ENCODE data around the gene TGM1. TPM values are rescaled to one million over a fixed set of nuclear protein-coding genes. Genes with fewer than 3 reads are reported as not detected.
"Not testable (repeated sequence)": the region's sequence is repeated elsewhere in the genome, so short reads cannot be mapped to it uniquely, and the experiment has no call there.

The TGM1 gene
- total RNA-seq, 1 donor from 2014 or later, result 0.48 TPM

GRCh38 chr14:24216345-24216699 is 46.7 kb downstream of the TGM1 start:
- intact Hi-C loops (cut with DNase I), result no loop called here
- no peak for DNase-seq (ENCODE audit: low spot score)

GRCh38 chr14:24215495-24216344 is 47.3 kb downstream of the TGM1 start, which contains the start of gene MDP1:
MDP1 (minus strand) TSS chr14:24216066; CDS start chr14:24215955, 111 bp downstream.
- DNase-seq (ENCODE audit: low spot score), result peak; percentile 93
- intact Hi-C loops (cut with DNase I), result loop anchor here (2.0 kb wide), 1 partner anchor 25 kb away; no protein-coding TSS in a partner anchor

GRCh38 chr14:24213866-24214662 is 48.9 kb downstream of the TGM1 start:
- DNase-seq (ENCODE audit: low spot score), result no peak
- intact Hi-C loops (cut with DNase I), result loop anchor here (2.0 kb wide), 2 partner anchors 19 to 27 kb away; partner anchors contain the start of gene TM9SF1

DNA sequence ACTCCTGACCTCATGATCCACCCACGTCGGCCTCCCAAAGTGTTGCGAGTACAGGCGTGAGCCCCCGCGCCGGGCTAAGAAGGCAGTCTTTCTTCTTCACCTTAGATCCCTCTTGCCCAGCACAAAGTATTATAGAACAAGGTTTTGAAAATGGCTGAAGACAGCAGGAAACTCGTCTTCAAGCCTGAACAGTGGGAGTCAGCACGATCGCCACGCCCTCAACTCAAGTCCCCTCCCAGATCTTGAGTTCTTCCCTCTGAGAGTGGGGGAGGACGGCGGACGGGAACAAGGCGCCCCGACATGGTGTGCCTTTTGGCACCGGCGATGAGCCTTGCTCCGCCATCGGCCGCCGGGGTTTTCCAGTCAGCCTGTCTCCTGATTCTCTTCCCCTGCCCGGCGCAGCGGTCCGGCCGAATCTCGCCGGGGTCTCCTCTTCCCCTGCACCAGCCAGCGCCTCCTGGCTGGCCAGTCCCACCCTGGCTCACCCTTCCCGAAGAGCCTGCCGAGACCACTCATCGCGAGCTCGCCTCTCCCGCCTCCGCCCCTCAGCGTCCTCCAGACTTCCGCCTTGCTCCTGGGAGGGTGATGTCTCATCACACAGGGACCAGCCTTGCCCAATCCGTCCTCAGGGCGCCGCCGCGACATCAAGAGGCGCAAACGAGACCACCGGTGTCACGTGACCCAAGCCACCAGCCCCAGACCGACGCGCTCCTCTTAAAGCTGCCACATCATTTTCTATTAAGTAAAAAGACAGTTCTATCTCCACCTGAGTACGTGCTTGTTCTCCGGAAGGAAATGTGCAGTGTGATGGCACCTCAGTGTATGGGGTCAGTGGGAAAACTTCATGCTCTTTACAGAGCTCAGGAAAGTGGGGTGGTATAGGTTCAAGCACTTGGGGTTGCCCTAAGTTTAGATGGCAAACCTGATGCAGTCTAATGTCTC is 49.8 kb downstream of the TGM1 start, which contains the start of gene CHMP4A:
CHMP4A (minus strand) TSS at position 565 of the 942 bp plus-strand sequence; CDS start at position 516, 49 bp downstream.
- intact Hi-C loops (cut with DNase I), result loop anchor here (2.0 kb wide), 1 partner anchor 18 kb away; the partner anchor contains the start of gene TM9SF1

DNA sequence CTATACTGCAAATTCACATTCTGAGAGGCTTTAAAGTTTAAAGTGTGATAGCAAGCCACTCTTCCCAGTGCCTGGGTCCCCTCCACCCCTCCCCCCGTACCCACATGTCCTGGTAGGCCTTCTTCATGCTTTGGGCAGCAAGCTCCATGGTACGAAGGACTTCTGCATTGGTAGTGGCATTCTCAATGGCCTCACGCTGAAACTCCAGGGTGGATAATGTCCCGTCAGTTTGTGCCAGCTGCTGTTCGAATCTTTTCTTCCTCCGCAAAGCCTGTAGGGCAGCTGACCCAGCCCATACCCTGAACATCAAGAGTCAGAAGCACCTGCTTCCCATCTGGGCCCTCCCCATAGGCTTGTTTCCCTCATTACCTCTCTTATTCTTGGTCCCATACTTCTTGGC is 51.7 kb downstream of the TGM1 start:
- DNase-seq (ENCODE audit: low spot score), result no peak
- intact Hi-C loops (cut with DNase I), result no loop called here

More for the DNA sequence above, 49.8 kb downstream of the TGM1 start, which contains the start of gene CHMP4A:
- peak; percentile 96 for DNase-seq (ENCODE audit: low spot score)

GRCh38 chr14:24207625-24208024 is 55.4 kb downstream of the TGM1 start:
- no peak for DNase-seq (ENCODE audit: low spot score)
- intact Hi-C loops (cut with DNase I), result no loop called here

GRCh38 chr14:24207104-24207551 is 55.8 kb downstream of the TGM1 start:
- DNase-seq (ENCODE audit: low spot score), result no peak
- intact Hi-C loops (cut with DNase I), result no loop called here

- no peak for DNase-seq (ENCODE audit: low spot score)
- intact Hi-C loops (cut with DNase I), result no loop called here
Observed at GRCh38 chr14:24206260-24207103, 56.5 kb downstream of the TGM1 start.

DNA sequence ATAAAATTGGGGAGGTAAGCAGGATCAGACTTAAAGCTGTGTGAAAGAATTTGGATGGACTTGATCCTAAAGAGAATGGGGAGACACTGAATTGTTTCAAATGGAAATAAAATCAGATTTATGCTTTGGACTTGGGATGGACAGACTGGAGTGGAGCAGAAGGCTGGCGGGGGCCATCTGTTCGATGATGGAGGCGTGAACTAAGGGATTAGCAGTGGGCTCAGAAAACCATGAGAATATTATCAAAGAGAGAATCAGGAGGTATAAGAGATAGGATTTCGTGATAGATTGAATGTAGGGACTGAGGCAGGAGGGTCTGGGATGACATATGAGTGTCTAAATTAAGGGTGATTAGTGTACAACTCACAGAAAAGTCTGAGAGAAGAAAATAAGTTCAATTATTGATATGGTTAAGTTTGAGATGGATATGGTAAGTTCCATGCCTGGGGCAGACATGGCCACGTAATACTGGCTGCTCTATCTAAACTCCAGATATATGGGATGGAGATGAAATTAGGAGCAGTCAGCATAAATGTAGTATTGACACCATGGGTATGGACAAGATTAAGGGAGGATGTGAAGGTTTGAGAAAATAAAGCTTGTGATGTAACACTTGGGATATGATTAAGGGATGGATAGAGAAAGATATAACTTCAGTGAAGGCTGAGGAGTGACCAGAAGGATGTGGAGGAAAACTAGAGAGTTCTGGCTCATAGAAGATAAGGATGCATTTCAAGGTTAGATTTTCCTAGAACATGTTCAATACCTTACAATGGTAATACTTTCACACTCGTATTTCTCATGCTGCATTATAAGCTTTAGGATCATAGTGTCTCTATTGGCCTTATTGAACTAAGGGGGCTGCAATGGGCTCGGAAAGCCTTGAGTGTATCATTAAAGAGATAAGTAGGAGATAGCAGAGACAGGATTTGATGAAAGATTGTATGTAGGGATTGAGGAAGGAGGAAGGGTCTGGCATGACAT is 58.5 kb downstream of the TGM1 start:
- DNase-seq (ENCODE audit: low spot score), result no peak
- intact Hi-C loops (cut with DNase I), result no loop called here

DNA sequence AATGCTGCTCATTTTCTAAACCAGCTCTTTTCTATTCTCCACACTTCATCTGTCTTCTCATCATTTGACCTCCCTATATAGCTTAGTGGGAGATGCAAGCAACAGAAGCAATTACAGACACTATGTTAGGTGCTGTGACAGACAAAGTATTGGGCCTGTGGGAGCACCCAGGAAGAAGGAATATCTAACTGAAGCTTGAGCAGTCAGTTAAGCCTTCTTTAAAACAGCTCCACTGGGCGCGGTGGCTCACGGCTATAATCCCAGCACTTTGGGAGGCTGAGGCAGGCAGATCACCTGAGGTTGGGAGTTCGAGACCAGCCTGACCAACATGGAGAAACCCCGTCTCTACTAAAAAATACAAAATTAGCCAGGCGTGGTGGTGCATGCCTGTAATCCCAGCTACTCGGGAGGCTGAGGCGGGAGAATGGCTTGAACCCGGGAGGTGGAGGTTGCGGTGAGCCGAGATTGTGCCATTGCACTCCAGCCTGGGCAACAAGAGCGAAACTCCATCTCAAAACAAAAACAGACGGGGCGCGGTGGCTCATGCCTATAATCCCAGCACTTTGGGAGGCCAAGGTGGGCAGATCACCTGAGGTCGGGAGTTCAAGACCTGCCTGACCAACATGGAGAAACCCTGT is 59.6 kb downstream of the TGM1 start:
- intact Hi-C loops (cut with DNase I); DNase-seq (ENCODE audit: low spot score): not testable (repeated sequence)

DNA sequence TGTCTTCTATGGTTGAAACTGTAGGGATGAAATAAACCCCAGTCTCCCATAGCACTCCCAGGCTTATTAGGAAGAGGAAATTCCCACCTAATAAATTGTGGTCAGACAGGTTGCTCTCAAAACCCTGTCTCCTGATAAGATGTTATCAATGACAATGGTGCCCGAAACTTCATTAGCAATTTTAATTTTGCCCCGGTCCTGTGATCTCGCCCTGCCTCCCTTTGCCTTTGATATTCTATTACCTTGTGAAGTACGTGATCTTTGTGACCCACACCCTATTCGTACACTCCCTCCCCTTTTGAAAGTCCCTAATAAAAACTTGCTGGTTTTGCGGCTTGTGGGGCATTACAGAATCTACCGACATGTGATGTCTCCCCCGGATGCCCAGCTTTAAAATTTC is 60.4 kb downstream of the TGM1 start:
- intact Hi-C loops (cut with DNase I); DNase-seq (ENCODE audit: low spot score): not testable (repeated sequence)

Other genes starting within 250 kb of the TGM1 start
- 0.05 TPM for gene CARMIL3, start 211.2 kb downstream of the TGM1 start, total RNA-seq
- gene CPNE6, start 191.6 kb downstream of the TGM1 start, total RNA-seq, result 1.4 TPM
- gene PCK2, start 168.9 kb downstream of the TGM1 start, total RNA-seq, result 2.2 TPM
- gene DCAF11, start 148.4 kb downstream of the TGM1 start, total RNA-seq, result 54.1 TPM
- 2.4 TPM for gene NRL, start 148.2 kb downstream of the TGM1 start, total RNA-seq
- 112 TPM for gene FITM1, start 132.5 kb downstream of the TGM1 start, total RNA-seq
- gene PSME1, start 127.0 kb downstream of the TGM1 start, total RNA-seq, result 61.3 TPM
- 14.6 TPM for gene EMC9, start 121.6 kb downstream of the TGM1 start, total RNA-seq
- 49.7 TPM for gene PSME2, start 116.6 kb downstream of the TGM1 start, total RNA-seq
- 31.3 TPM for gene RNF31, start 115.7 kb downstream of the TGM1 start, total RNA-seq
- gene IRF9, start 101.9 kb downstream of the TGM1 start, total RNA-seq, result 44.8 TPM
- gene REC8, start 91.1 kb downstream of the TGM1 start, total RNA-seq, result 5.7 TPM
- 15.7 TPM for gene IPO4, start 74.4 kb downstream of the TGM1 start, total RNA-seq
- gene TM9SF1, start 67.7 kb downstream of the TGM1 start, total RNA-seq, result 19.1 TPM
- not detected for gene TSSK4, start 57.5 kb downstream of the TGM1 start, total RNA-seq
- 30.0 TPM for gene CHMP4A, start 49.7 kb downstream of the TGM1 start, total RNA-seq
- 16.7 TPM for gene MDP1, start 47.1 kb downstream of the TGM1 start, total RNA-seq
- gene NEDD8, start 30.8 kb downstream of the TGM1 start, total RNA-seq, result 167 TPM
- gene GMPR2, start 30.2 kb downstream of the TGM1 start, total RNA-seq, result 33.2 TPM
- 42.3 TPM for gene TINF2, start 20.6 kb downstream of the TGM1 start, total RNA-seq
- 13.3 TPM for gene RABGGTA, start 8.4 kb upstream of the TGM1 start, total RNA-seq
- gene DHRS1, start 36.6 kb upstream of the TGM1 start, total RNA-seq, result 8.5 TPM
- gene NOP9, start 36.7 kb upstream of the TGM1 start, total RNA-seq, result 28.3 TPM
- gene CIDEB, start 44.8 kb upstream of the TGM1 start, total RNA-seq, result 2.4 TPM
- gene LTB4R2, start 47.0 kb upstream of the TGM1 start, total RNA-seq, result 2.2 TPM
- gene LTB4R, start 48.3 kb upstream of the TGM1 start, total RNA-seq, result 1.8 TPM
- gene ADCY4, start 71.9 kb upstream of the TGM1 start, total RNA-seq, result 71.9 TPM
- 3.5 TPM for gene RIPK3, start 76.8 kb upstream of the TGM1 start, total RNA-seq
- gene NFATC4, start 105.0 kb upstream of the TGM1 start, total RNA-seq, result 13.3 TPM
- gene NYNRIN, start 135.8 kb upstream of the TGM1 start, total RNA-seq, result 5.0 TPM
- 1.2 TPM for gene CBLN3, start 166.5 kb upstream of the TGM1 start, total RNA-seq
- gene KHNYN, start 166.8 kb upstream of the TGM1 start, total RNA-seq, result 23.5 TPM
- gene SDR39U1, start 179.6 kb upstream of the TGM1 start, total RNA-seq, result 58.5 TPM
- 0.46 TPM for gene CMA1, start 245.1 kb upstream of the TGM1 start, total RNA-seq